Vagina (tissue), 2 donors: Measurements from ENCODE around the gene MTCP1.

ENCODE experiments used
- POLR2A ChIP-seq, 2 donors: fragments of 450-650 bp; IDR thresholded peaks; one replicate each; pipeline ENCODE4 v1.6.1; 2017; ENCODE audit warnings: antibody characterized with exemption in 2 of 2, mild to moderate bottlenecking in 2 of 2, moderate library complexity in 2 of 2
- TF ChIP-seq, protein P1 (sequence below), 3 experiments: fragments of 450-650 bp in 2 of 3; fragments of 200-600 bp in 1 of 3; sonication (generic) in 1 of 3; IDR thresholded peaks; one replicate each; pipeline ENCODE4 v1.5.1; 2017 to 2019; ENCODE audit warnings: antibody characterized with exemption in 3 of 3, mild to moderate bottlenecking in 2 of 3, moderate library complexity in 2 of 3

DNA sequence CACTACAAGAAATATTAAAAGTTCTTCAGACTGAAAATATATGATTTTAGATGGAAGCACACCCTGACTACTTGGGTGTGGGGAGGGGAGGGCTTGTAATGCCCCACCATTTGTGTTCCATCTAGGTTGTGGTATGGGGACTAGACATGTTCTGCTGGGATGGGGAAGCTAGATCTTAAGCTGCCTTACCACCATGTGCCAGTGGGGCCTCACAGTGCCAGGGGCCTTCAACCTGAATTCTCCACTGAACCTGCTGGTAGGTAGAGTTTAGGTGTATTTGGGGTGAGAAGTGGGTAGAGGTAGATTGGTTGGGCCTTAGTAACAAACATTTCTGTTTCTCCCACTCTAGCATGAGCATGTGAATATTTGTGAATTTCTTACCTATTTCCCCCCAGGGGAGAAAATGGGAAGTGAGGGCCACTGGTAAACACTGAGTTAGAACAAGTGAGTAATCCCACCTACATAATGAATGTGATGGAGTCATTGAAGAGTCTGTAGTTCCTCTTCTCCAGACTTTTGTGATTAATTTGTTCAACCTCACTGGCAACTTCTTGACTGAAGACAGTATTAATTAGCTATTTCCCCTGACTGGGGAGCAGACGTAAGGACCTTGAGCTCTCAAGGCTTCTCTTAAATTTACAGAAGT is 44.4 kb upstream of the MTCP1 start:
- TF ChIP-seq, protein P1, sequence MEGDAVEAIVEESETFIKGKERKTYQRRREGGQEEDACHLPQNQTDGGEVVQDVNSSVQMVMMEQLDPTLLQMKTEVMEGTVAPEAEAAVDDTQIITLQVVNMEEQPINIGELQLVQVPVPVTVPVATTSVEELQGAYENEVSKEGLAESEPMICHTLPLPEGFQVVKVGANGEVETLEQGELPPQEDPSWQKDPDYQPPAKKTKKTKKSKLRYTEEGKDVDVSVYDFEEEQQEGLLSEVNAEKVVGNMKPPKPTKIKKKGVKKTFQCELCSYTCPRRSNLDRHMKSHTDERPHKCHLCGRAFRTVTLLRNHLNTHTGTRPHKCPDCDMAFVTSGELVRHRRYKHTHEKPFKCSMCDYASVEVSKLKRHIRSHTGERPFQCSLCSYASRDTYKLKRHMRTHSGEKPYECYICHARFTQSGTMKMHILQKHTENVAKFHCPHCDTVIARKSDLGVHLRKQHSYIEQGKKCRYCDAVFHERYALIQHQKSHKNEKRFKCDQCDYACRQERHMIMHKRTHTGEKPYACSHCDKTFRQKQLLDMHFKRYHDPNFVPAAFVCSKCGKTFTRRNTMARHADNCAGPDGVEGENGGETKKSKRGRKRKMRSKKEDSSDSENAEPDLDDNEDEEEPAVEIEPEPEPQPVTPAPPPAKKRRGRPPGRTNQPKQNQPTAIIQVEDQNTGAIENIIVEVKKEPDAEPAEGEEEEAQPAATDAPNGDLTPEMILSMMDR (IDR thresholded peaks at IDR 0.05): no peak
- no peak for TF ChIP-seq POLR2A (IDR thresholded peaks at IDR 0.05)
